OCI-LY1 (cell line): ENCODE measurements around the gene LRRC71.

Source experiments
- EZH2 ChIP-seq: fragments of 200-600 bp; sonication (generic), shearing (Covaris generic); IDR thresholded peaks from 2 replicates; pipeline ENCODE4 v1.8.0; 2017; ENCODE audit warnings: borderline replicate concordance, mixed run types, mild to moderate bottlenecking, antibody characterized with exemption, low read length, moderate library complexity, mixed read lengths
- TF ChIP-seq, protein P1 (sequence below): fragments of 200-600 bp; sonication (generic), shearing (Covaris generic); IDR thresholded peaks from 2 replicates; pipeline ENCODE4 v1.5.1; 2017; ENCODE audit warnings: mild to moderate bottlenecking, antibody characterized with exemption, low read length, moderate library complexity, mixed read lengths

DNA sequence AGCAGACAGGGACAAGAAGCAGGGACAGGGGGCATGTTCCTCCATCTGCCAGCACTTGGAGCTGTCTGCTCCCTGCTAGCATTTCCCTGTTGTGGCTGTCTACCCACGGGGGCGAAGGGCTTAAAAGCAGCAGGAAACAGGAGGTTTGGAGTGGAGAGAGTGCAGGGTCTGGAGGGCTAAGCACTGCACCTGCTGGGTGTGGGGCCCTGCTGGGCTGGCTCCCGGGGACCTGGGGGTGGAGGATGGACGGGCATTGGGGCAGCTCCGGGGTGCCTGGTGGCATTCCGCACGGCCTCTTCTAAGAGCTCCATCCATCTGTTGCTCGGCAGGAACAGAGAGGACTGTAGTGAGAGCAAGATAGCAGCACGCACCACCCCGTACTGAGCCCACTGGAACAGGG lies 21.2 kb downstream of the LRRC71 start:
- TF ChIP-seq, protein P1, sequence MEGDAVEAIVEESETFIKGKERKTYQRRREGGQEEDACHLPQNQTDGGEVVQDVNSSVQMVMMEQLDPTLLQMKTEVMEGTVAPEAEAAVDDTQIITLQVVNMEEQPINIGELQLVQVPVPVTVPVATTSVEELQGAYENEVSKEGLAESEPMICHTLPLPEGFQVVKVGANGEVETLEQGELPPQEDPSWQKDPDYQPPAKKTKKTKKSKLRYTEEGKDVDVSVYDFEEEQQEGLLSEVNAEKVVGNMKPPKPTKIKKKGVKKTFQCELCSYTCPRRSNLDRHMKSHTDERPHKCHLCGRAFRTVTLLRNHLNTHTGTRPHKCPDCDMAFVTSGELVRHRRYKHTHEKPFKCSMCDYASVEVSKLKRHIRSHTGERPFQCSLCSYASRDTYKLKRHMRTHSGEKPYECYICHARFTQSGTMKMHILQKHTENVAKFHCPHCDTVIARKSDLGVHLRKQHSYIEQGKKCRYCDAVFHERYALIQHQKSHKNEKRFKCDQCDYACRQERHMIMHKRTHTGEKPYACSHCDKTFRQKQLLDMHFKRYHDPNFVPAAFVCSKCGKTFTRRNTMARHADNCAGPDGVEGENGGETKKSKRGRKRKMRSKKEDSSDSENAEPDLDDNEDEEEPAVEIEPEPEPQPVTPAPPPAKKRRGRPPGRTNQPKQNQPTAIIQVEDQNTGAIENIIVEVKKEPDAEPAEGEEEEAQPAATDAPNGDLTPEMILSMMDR, result no peak
- TF ChIP-seq EZH2, result no peak
